SK-N-SH (cell line): ENCODE results near the gene TBXAS1. TPM values are rescaled to one million over a fixed set of nuclear protein-coding genes. Genes with fewer than 3 reads are reported as not detected.

ENCODE experiments used
- CTCF ChIA-PET: fragments of 300-600, 350-600 bp; formaldehyde crosslinking; extraction: SDS; loops from one replicate; lab custom pipeline; 2021; lab: Yijun Ruan, JAX
- POLR2A ChIA-PET: fragments of 350-600 bp; sonication (Branson Sonifier 250); formaldehyde crosslinking; extraction: SDS; loops from one replicate; lab custom pipeline; 2020; ENCODE audit warnings: antibody characterized with exemption, inconsistent platforms; lab: Yijun Ruan, JAX
- DNase-seq: peaks from one replicate; pipeline ENCODE4 v3.0.0; 2012
- H2AFZ ChIP-seq: fragments of 200-600 bp; sonication (generic); 2 replicates; pipeline ENCODE4 v1.8.1; 2016; ENCODE audit warnings: antibody characterized with exemption, mild to moderate bottlenecking, low read depth
- H3F3A ChIP-seq: fragments of 200-600 bp; sonication (generic); replicated peaks from 2 replicates; pipeline ENCODE3; 2016; ENCODE audit warnings: antibody characterized with exemption, mild to moderate bottlenecking; ENCODE audit not compliant: insufficient read depth
- H3K27ac ChIP-seq, 2 experiments: fragments of 200-500 bp in 1 of 2; fragments of 200-600 bp in 1 of 2; sonication (Bioruptor generic) in 1 of 2; sonication (generic), shearing (Covaris generic) in 1 of 2; 2 replicates each; pipeline versions ENCODE4 v1.5.1 to v1.6.1; 2014 to 2016; ENCODE audit warnings: low read depth in 2 of 2, inconsistent platforms in 1 of 2, low read length in 1 of 2, mild to moderate bottlenecking in 1 of 2, mixed read lengths in 1 of 2
- H3K27me3 ChIP-seq: fragments of 200-600 bp; sonication (generic), shearing (Covaris generic); 2 replicates; pipeline ENCODE4 v1.6.1; 2016; ENCODE audit warnings: mixed run types; ENCODE audit not compliant: insufficient read depth
- H3K36me3 ChIP-seq, 2 experiments: fragments of 200-500 bp in 1 of 2; fragments of 200-600 bp in 1 of 2; sonication (Bioruptor generic) in 1 of 2; sonication (generic) in 1 of 2; replicated peaks in 1 of 2; 2 replicates each; pipeline versions ENCODE3 to v1.5.1; 2014 to 2016; ENCODE audit warnings: low read length in 1 of 2, mild to moderate bottlenecking in 1 of 2; ENCODE audit not compliant: insufficient read depth in 2 of 2, control insufficient read depth in 1 of 2
- H3K4me1 ChIP-seq, 2 experiments: fragments of 200-500 bp in 1 of 2; fragments of 200-600 bp in 1 of 2; sonication (Bioruptor generic) in 1 of 2; sonication (generic), shearing (Covaris generic) in 1 of 2; 2 replicates each; pipeline versions ENCODE4 v1.5.1 to v1.6.1; 2014 to 2016; ENCODE audit warnings: low read depth in 1 of 2, low read length in 1 of 2, mixed run types in 1 of 2; ENCODE audit not compliant: insufficient read depth in 2 of 2, control insufficient read depth in 1 of 2
- H3K4me2 ChIP-seq: fragments of 200-600 bp; sonication (generic), shearing (Covaris generic); 2 replicates; pipeline ENCODE4 v1.6.1; 2017; ENCODE audit warnings: mixed run types
- H3K4me3 ChIP-seq, 2 experiments: fragments of 200-500 bp in 1 of 2; fragments of 200-600 bp in 1 of 2; sonication (Bioruptor generic) in 1 of 2; sonication (generic), shearing (Covaris generic) in 1 of 2; 2 replicates each; pipeline versions ENCODE4 v1.5.1 to v1.8.1; 2014 to 2016; ENCODE audit warnings: low read depth in 2 of 2, inconsistent platforms in 1 of 2, low read length in 1 of 2, mild to moderate bottlenecking in 1 of 2, mixed read lengths in 1 of 2, moderate library complexity in 1 of 2
- H3K79me2 ChIP-seq: fragments of 200-600 bp; sonication (generic); 2 replicates; pipeline ENCODE4 v1.8.1; 2017; ENCODE audit warnings: mild to moderate bottlenecking; ENCODE audit not compliant: insufficient read depth
- H3K9ac ChIP-seq: fragments of 200-600 bp; sonication (generic); 2 replicates; pipeline ENCODE4 v1.6.1; 2017; ENCODE audit warnings: mixed run types
- H3K9me2 ChIP-seq: fragments of 200-600 bp; sonication (generic); 2 replicates; pipeline ENCODE4 v1.6.1; 2017; ENCODE audit warnings: mixed run types
- H3K9me3 ChIP-seq: fragments of 200-600 bp; sonication (generic); 2 replicates; pipeline ENCODE4 v1.6.1; 2017; ENCODE audit warnings: mixed run types, mild to moderate bottlenecking, moderate library complexity
- H4K20me1 ChIP-seq: fragments of 200-600 bp; sonication (generic); 2 replicates; pipeline ENCODE4 v1.6.1; 2017; ENCODE audit warnings: mild to moderate bottlenecking, mixed run types; ENCODE audit not compliant: insufficient read depth
- CTCF ChIP-seq: fragments of 200-600 bp; sonication (generic); IDR thresholded peaks from 2 replicates; pipeline ENCODE4 v1.6.1; 2017; ENCODE audit warnings: antibody characterized with exemption, mild to moderate bottlenecking, moderate library complexity
- EZH2phosphoT487 ChIP-seq: fragments of 200-600 bp; sonication (generic); IDR thresholded peaks from 2 replicates; pipeline ENCODE4 v1.6.1; 2017; ENCODE audit warnings: low read depth, mixed run types, mild to moderate bottlenecking, antibody characterized with exemption, moderate library complexity, borderline replicate concordance
- FOSL2 ChIP-seq: IDR thresholded peaks from 2 replicates; pipeline ENCODE4 v1.4.0; 2012; ENCODE audit warnings: low read depth, mild to moderate bottlenecking, moderate library complexity, borderline replicate concordance
- FOXJ3 ChIP-seq: sonication (generic); formaldehyde crosslinking; IDR thresholded peaks from 2 replicates; pipeline ENCODE4 v1.5.1; 2020; ENCODE audit warnings: mild to moderate bottlenecking, missing genetic modification reagents
- JUND ChIP-seq: IDR thresholded peaks from 2 replicates; pipeline ENCODE4 v1.4.0; 2012
- RAD21 ChIP-seq: IDR thresholded peaks from 2 replicates; pipeline ENCODE4 v1.6.1; 2012; ENCODE audit warnings: mild to moderate bottlenecking, low read length
- RFX5 ChIP-seq: IDR thresholded peaks from 2 replicates; pipeline ENCODE4 v1.6.1; 2012; ENCODE audit warnings: mild to moderate bottlenecking, improper control_type of control experiment, low read length
- RXRA ChIP-seq: IDR thresholded peaks from 2 replicates; pipeline ENCODE4 v1.4.0; 2012; ENCODE audit warnings: low read depth, mild to moderate bottlenecking, borderline replicate concordance
- SMC3 ChIP-seq: IDR thresholded peaks from 2 replicates; pipeline ENCODE4 v1.6.1; 2012; ENCODE audit warnings: low read depth, low read length, improper control_type of control experiment
- TCF12 ChIP-seq: IDR thresholded peaks from 2 replicates; pipeline ENCODE4 v1.4.0; 2012
- WGBS: methylation state at CpG from one replicate; pipeline ENCODE4 v1.1.6; 2017; ENCODE audit warnings: low lambda C conversion rate; 5-methylcytosine and 5-hydroxymethylcytosine counted together
- polyA plus RNA-seq, 3 experiments: library from polyadenylated mRNA; depleted of rRNA; stranded (reverse); fragments of >200 nt; gene quantifications; 2 replicates each; pipeline ENCODE4 v1.2.3, GENCODE V29; 2012

Gene TBXAS1
- polyA plus RNA-seq, 1 of the 3 experiments (the other 2 are of a cell fraction) = 4.4 TPM

GRCh38 chr7:139999516-139999915, 170.5 kb downstream of the TBXAS1 start:
- Histone ChIP-seq H3K4me3 (no peak overlapping the region), H3K4me1 (no peaks in the 10 kb centered on the region; a peak in 1 of 4 replicates), H3K27me3 (no peaks in the 10 kb centered on the region), H3K36me3 (no peaks in the 10 kb centered on the region), H3K79me2 (no peaks in the 10 kb centered on the region), H3K9me3 (no peaks in the 10 kb centered on the region), H3K9me2 (no peaks in the 10 kb centered on the region), H3K4me2 (no peak overlapping the region), H3K9ac (no peak overlapping the region), H4K20me1 (no peaks in the 10 kb centered on the region), H3F3A (no peaks in the 10 kb centered on the region), H2AFZ (no peak overlapping the region), H3K27ac (no peak overlapping the region)
- POLR2A ChIA-PET = no interaction called here
- CTCF ChIA-PET = interaction anchor here (0.6 to 9.8 kb wide), 9 partner anchors 10 to 500 kb away, joined by 3 to 229 read pairs (median 6); no protein-coding TSS in a partner anchor
- TF ChIP-seq FOXJ3 (CRISPR knock-in tag) (no peak), RFX5 (no peak)
- no peak for DNase-seq
- WGBS = 98% methylated on average over 6 of the region's 6 CpGs

GRCh38 chr7:140000666-140001268, 171.7 kb downstream of the TBXAS1 start:
- Histone ChIP-seq H3F3A (no peaks in the 10 kb centered on the region), H3K4me1 (peaks cover 0 to 2% of the 10 kb centered on the region in 2 experiments; a peak in 1 of 4 replicates), H3K4me3 (no peak overlapping the region), H3K9me3 (no peaks in the 10 kb centered on the region), H3K79me2 (no peaks in the 10 kb centered on the region), H2AFZ (no peak overlapping the region), H4K20me1 (no peaks in the 10 kb centered on the region), H3K27ac (no peak overlapping the region), H3K4me2 (no peak overlapping the region), H3K36me3 (no peaks in the 10 kb centered on the region), H3K9ac (no peak overlapping the region), H3K27me3 (no peaks in the 10 kb centered on the region), H3K9me2 (no peaks in the 10 kb centered on the region)
- 92% methylated on average over 6 of the region's 6 CpGs for WGBS
- ChIA-PET CTCF (interaction anchor here (0.6 to 9.8 kb wide), 18 partner anchors 8 to 500 kb away, joined by 3 to 229 read pairs (median 8); partner anchors contain the start of gene HIPK2), POLR2A (no interaction called here)
- DNase-seq = no peak
- no peak for TF ChIP-seq TCF12
- TF ChIP-seq SMC3 = no peak
- TF ChIP-seq EZH2phosphoT487 = no peak
- TF ChIP-seq CTCF = no peak
- no peak for TF ChIP-seq FOSL2
- no peak for TF ChIP-seq JUND
- no peak for TF ChIP-seq RXRA

GRCh38 chr7:140003913-140004382, 174.9 kb downstream of the TBXAS1 start:
- POLR2A ChIA-PET = no interaction called here
- peaks cover 0 to 5% of the 10 kb centered on the region in 2 experiments; a peak in 1 of 4 replicates for H3K4me1 ChIP-seq
- H2AFZ ChIP-seq = no peak overlapping the region
- DNase-seq = peak; percentile 67
- H3K9me2 ChIP-seq = no peaks in the 10 kb centered on the region
- TF ChIP-seq RAD21 = peak; percentile 71
- TF ChIP-seq SMC3 = peak; percentile 47
- no peak for TF ChIP-seq FOXJ3 (CRISPR knock-in tag)
- TF ChIP-seq CTCF = peak; percentile 73
- TF ChIP-seq, all 33 proteins: peak for 3
- Histone ChIP-seq H3K79me2 (no peaks in the 10 kb centered on the region), H4K20me1 (no peaks in the 10 kb centered on the region), H3K9me3 (no peaks in the 10 kb centered on the region), H3K9ac (no peak overlapping the region), H3K4me2 (no peak overlapping the region), H3F3A (no peaks in the 10 kb centered on the region), H3K27me3 (no peaks in the 10 kb centered on the region), H3K36me3 (no peaks in the 10 kb centered on the region), H3K4me3 (no peak overlapping the region), H3K27ac (no peak overlapping the region)
- CTCF ChIA-PET = interaction anchor here (1.0 to 9.8 kb wide), 15 partner anchors 9 to 582 kb away, joined by 3 to 229 read pairs (median 19); partner anchors contain the start of gene HIPK2
- WGBS = 62% methylated on average over 9 of the region's 9 CpGs
